Suprapubic skin (tissue), 4 donors: Measurements from ENCODE around the gene CPN2. TPM values are rescaled to one million over a fixed set of nuclear protein-coding genes. Genes with fewer than 3 reads are reported as not detected.

Experiments
- DNase-seq, 2 donors: peaks; one replicate each; pipeline ENCODE4 v3.0.0-alpha.2; 2019; ENCODE audit warnings: low spot score in 2 of 2
- H3K27ac ChIP-seq: fragments of 200-600 bp; sonication (generic); one replicate; pipeline ENCODE4 v1.5.1; 2019
- H3K27me3 ChIP-seq: fragments of 200-600 bp; sonication (generic); one replicate; pipeline ENCODE4 v1.5.1; 2019
- H3K36me3 ChIP-seq: fragments of 200-600 bp; sonication (generic); one replicate; pipeline ENCODE4 v1.5.1; 2019
- H3K4me1 ChIP-seq: fragments of 200-600 bp; sonication (generic); one replicate; pipeline ENCODE4 v1.5.1; 2019
- H3K4me3 ChIP-seq: fragments of 200-600 bp; sonication (generic); one replicate; pipeline ENCODE4 v1.5.1; 2019; ENCODE audit warnings: mild to moderate bottlenecking
- H3K9me3 ChIP-seq: fragments of 200-600 bp; sonication (generic); one replicate; pipeline ENCODE4 v1.5.1; 2019
- CTCF ChIP-seq, 2 donors: fragments of 200-600 bp in 1 of 2; fragments of 450-650 bp in 1 of 2; sonication (generic) in 1 of 2; IDR thresholded peaks; one replicate each; pipeline ENCODE4 v1.5.1; 2016 to 2019; ENCODE audit warnings: antibody characterized with exemption in 2 of 2, mild to moderate bottlenecking in 1 of 2, moderate library complexity in 1 of 2
- EP300 ChIP-seq: sonication (generic); formaldehyde crosslinking; IDR thresholded peaks from one replicate; pipeline ENCODE4 v1.6.1; 2017; ENCODE audit warnings: antibody characterized with exemption
- POLR2A ChIP-seq, 2 donors: fragments of 450-650 bp; IDR thresholded peaks; one replicate each; pipeline ENCODE4 v1.6.1; 2017; ENCODE audit warnings: antibody characterized with exemption in 2 of 2, mild to moderate bottlenecking in 2 of 2, moderate library complexity in 2 of 2
- POLR2AphosphoS5 ChIP-seq, 3 donors: sonication (generic); formaldehyde crosslinking; IDR thresholded peaks; one replicate each; pipeline ENCODE4 v1.6.1; 2017; ENCODE audit warnings: antibody characterized with exemption in 3 of 3
- WGBS: methylation state at CpG from one replicate; pipeline ENCODE4 v1.1.5; 2018; 5-methylcytosine and 5-hydroxymethylcytosine counted together
- total RNA-seq, 4 donors: library from RNA; depleted of rRNA; stranded (reverse); fragments of >200 nt; gene quantifications; one replicate each; pipeline ENCODE4 v1.1.0, GENCODE V29; 2016

Gene CPN2
- total RNA-seq, 4 donors from 2014 or later, result not detected

- TF ChIP-seq CTCF (IDR thresholded peaks at IDR 0.05) (no peak), EP300 (no peak)
- H3K27ac ChIP-seq, result no peak overlapping the region
- DNase-seq, result no peak
These were observed 22.1 kb downstream of the CPN2 start for GRCh38 chr3:194328942-194329582.

GRCh38 chr3:194328053-194328657 is 23.0 kb downstream of the CPN2 start:
- Histone ChIP-seq H3K27me3 (peaks cover 4% of the 10 kb centered on the region), H3K9me3 (no peaks in the 10 kb centered on the region), H3K27ac (no peak overlapping the region), H3K4me1 (peaks cover 54% of the 10 kb centered on the region), H3K36me3 (no peaks in the 10 kb centered on the region), H3K4me3 (no peak overlapping the region)
- 68% methylated on average over 27 of the region's 27 CpGs for WGBS
- no peak for TF ChIP-seq POLR2AphosphoS5 (IDR thresholded peaks at IDR 0.05)
- no peak for TF ChIP-seq CTCF (IDR thresholded peaks at IDR 0.05)
- TF ChIP-seq EP300, result no peak
- TF ChIP-seq POLR2A (IDR thresholded peaks at IDR 0.05), result no peak
- DNase-seq, result no peak

More at GRCh38 chr3:194328942-194329582, 22.1 kb downstream of the CPN2 start:
- 76% methylated on average over 14 of the region's 14 CpGs for WGBS
- no peaks in the 10 kb centered on the region for H3K36me3 ChIP-seq
- peaks cover 4% of the 10 kb centered on the region for H3K27me3 ChIP-seq
- H3K4me1 ChIP-seq, result peaks cover 53% of the 10 kb centered on the region
- no peaks in the 10 kb centered on the region for H3K9me3 ChIP-seq
- no peak overlapping the region for H3K4me3 ChIP-seq

- H3K4me3 ChIP-seq, result no peak overlapping the region
- H3K36me3 ChIP-seq, result no peaks in the 10 kb centered on the region
- H3K4me1 ChIP-seq, result peaks cover 48% of the 10 kb centered on the region
- WGBS, result 86% methylated on average over 5 of the region's 5 CpGs
- TF ChIP-seq EP300 (no peak), POLR2A (IDR thresholded peaks at IDR 0.05) (no peak), POLR2AphosphoS5 (IDR thresholded peaks at IDR 0.05) (no peak), CTCF (IDR thresholded peaks at IDR 0.05) (peak in 1 of 2 donors; percentile 5)
- DNase-seq, result no peak
- no peaks in the 10 kb centered on the region for H3K9me3 ChIP-seq
- H3K27me3 ChIP-seq, result no peaks in the 10 kb centered on the region
- no peak overlapping the region for H3K27ac ChIP-seq
These were observed 23.7 kb downstream of the CPN2 start for GRCh38 chr3:194327218-194328052.

GRCh38 chr3:194326968-194327217 is 24.2 kb downstream of the CPN2 start:
- Histone ChIP-seq H3K27ac (no peak overlapping the region), H3K36me3 (no peaks in the 10 kb centered on the region), H3K4me3 (no peak overlapping the region), H3K27me3 (no peaks in the 10 kb centered on the region), H3K9me3 (no peaks in the 10 kb centered on the region), H3K4me1 (peaks cover 49% of the 10 kb centered on the region)
- TF ChIP-seq POLR2A (IDR thresholded peaks at IDR 0.05), result no peak
- no peak for TF ChIP-seq EP300
- TF ChIP-seq POLR2AphosphoS5 (IDR thresholded peaks at IDR 0.05), result no peak
- WGBS, result 98% methylated on average over 2 of the region's 2 CpGs
- DNase-seq, result no peak

GRCh38 chr3:194326192-194326967 is 24.7 kb downstream of the CPN2 start:
- Histone ChIP-seq H3K27me3 (no peaks in the 10 kb centered on the region), H3K36me3 (no peaks in the 10 kb centered on the region), H3K4me3 (no peak overlapping the region), H3K9me3 (no peaks in the 10 kb centered on the region), H3K27ac (no peak overlapping the region), H3K4me1 (peaks cover 44% of the 10 kb centered on the region)
- 43% methylated on average over 14 of the region's 15 CpGs for WGBS
- TF ChIP-seq POLR2A (IDR thresholded peaks at IDR 0.05) (no peak), EP300 (no peak), POLR2AphosphoS5 (IDR thresholded peaks at IDR 0.05) (no peak), CTCF (IDR thresholded peaks at IDR 0.05) (no peak)
- no peak for DNase-seq
